ENCODE measurements around the gene CLTB. TPM values are rescaled to one million over a fixed set of nuclear protein-coding genes. Genes with fewer than 3 reads are reported as not detected.

The CLTB gene
- polyA plus RNA-seq, 1 of the 3 experiments (the other 2 are of a cell fraction) = 91.2 TPM

GRCh38 chr5:176413709-176414191, 2.6 kb downstream of the CLTB start:
- ChIA-PET POLR2A (no interaction called here), CTCF (interaction anchor here (1.8 kb wide), 1 partner anchor 34 kb away, joined by 6 read pairs; the partner anchor contains the start of gene FAF2)
- TF ChIP-seq EZH2phosphoT487 (IDR thresholded peaks at IDR 0.05; ENCODE audit: borderline replicate concordance, low read depth) (no peak), RFX5 (IDR thresholded peaks at IDR 0.05; ENCODE audit: low read length) (no peak)
- peak; percentile 6 for DNase-seq
- H3K9me2 ChIP-seq = no peaks in the 10 kb centered on the region
- H3K27me3 ChIP-seq (ENCODE audit: insufficient read depth) = no peaks in the 10 kb centered on the region
- 92% methylated on average over 7 of the region's 7 CpGs for WGBS (ENCODE audit: low lambda C conversion rate)
- no peak overlapping the region for H3K4me2 ChIP-seq
- H3K27ac ChIP-seq (ENCODE audit: low read depth in 2 of 2, low read length in 1 of 2) = no peak overlapping the region
- peaks cover 21% of the 10 kb centered on the region; the same call in 1 of the 2 replicates for H3K79me2 ChIP-seq (ENCODE audit: insufficient read depth)
- H2AFZ ChIP-seq (ENCODE audit: low read depth) = no peak overlapping the region
- H4K20me1 ChIP-seq (ENCODE audit: insufficient read depth) = no peaks in the 10 kb centered on the region
- no peaks in the 10 kb centered on the region for H3K9me3 ChIP-seq
- peaks cover 0 to 5% of the 10 kb centered on the region in 2 experiments for H3K36me3 ChIP-seq (replicated peaks in 1 of 2; ENCODE audit: control insufficient read depth in 1 of 2, insufficient read depth in 2 of 2, low read length in 1 of 2)
- H3K4me1 ChIP-seq (ENCODE audit: control insufficient read depth in 1 of 2, insufficient read depth in 2 of 2, low read depth in 1 of 2, low read length in 1 of 2) = peaks cover 0 to 12% of the 10 kb centered on the region in 2 experiments; a peak in 2 of 4 replicates
- no peaks in the 10 kb centered on the region for H3F3A ChIP-seq (replicated peaks; ENCODE audit: insufficient read depth)
- H3K9ac ChIP-seq = no peak overlapping the region
- H3K4me3 ChIP-seq (ENCODE audit: low read depth in 2 of 2, low read length in 1 of 2) = no peak overlapping the region

GRCh38 chr5:176413255-176413565, 3.1 kb downstream of the CLTB start:
- H4K20me1 ChIP-seq (ENCODE audit: insufficient read depth) = no peaks in the 10 kb centered on the region
- TF ChIP-seq ELF1 (IDR thresholded peaks at IDR 0.05) (no peak), GATA2 (CRISPR knock-in tag; IDR thresholded peaks at IDR 0.05) (no peak), REST (IDR thresholded peaks at IDR 0.05; ENCODE audit: low read depth, low read length) (no peak), MEF2A (IDR thresholded peaks at IDR 0.05; ENCODE audit: borderline replicate concordance, low read depth) (no peak), ZBTB33 (IDR thresholded peaks at IDR 0.05; ENCODE audit: borderline replicate concordance, low read depth) (no peak)
- H3K4me3 ChIP-seq (ENCODE audit: low read depth in 2 of 2, low read length in 1 of 2) = no peak overlapping the region
- 96% methylated on average over 2 of the region's 2 CpGs for WGBS (ENCODE audit: low lambda C conversion rate)
- H3K9me3 ChIP-seq = no peaks in the 10 kb centered on the region
- H3K27me3 ChIP-seq (ENCODE audit: insufficient read depth) = no peaks in the 10 kb centered on the region
- H3K9ac ChIP-seq = no peak overlapping the region
- DNase-seq = peak; percentile 9
- no peaks in the 10 kb centered on the region for H3F3A ChIP-seq (replicated peaks; ENCODE audit: insufficient read depth)
- peaks cover 0 to 5% of the 10 kb centered on the region in 2 experiments for H3K36me3 ChIP-seq (replicated peaks in 1 of 2; ENCODE audit: control insufficient read depth in 1 of 2, insufficient read depth in 2 of 2, low read length in 1 of 2)
- H3K79me2 ChIP-seq (ENCODE audit: insufficient read depth) = peaks cover 21% of the 10 kb centered on the region; the same call in 1 of the 2 replicates
- ChIA-PET CTCF (interaction anchor here (1.8 kb wide), 1 partner anchor 34 kb away, joined by 6 read pairs; the partner anchor contains the start of gene FAF2), POLR2A (no interaction called here)
- H3K9me2 ChIP-seq = no peaks in the 10 kb centered on the region
- H3K27ac ChIP-seq (ENCODE audit: low read depth in 2 of 2, low read length in 1 of 2) = no peak overlapping the region
- no peak overlapping the region for H3K4me2 ChIP-seq
- H2AFZ ChIP-seq (ENCODE audit: low read depth) = no peak overlapping the region
- H3K4me1 ChIP-seq (ENCODE audit: control insufficient read depth in 1 of 2, insufficient read depth in 2 of 2, low read depth in 1 of 2, low read length in 1 of 2) = peaks cover 0 to 12% of the 10 kb centered on the region in 2 experiments; a peak in 2 of 4 replicates
